ENCODE data around the gene ZBTB44.
"Not testable (repeated sequence)": the region's sequence is repeated elsewhere in the genome, so short reads cannot be mapped to it uniquely, and the experiment has no call there.

ZBTB44 gene

GRCh38 chr11:130313383-130314183 lies 1.1 kb downstream of the ZBTB44 start:
- DNase-seq (ENCODE audit: low spot score), result no peak

DNA sequence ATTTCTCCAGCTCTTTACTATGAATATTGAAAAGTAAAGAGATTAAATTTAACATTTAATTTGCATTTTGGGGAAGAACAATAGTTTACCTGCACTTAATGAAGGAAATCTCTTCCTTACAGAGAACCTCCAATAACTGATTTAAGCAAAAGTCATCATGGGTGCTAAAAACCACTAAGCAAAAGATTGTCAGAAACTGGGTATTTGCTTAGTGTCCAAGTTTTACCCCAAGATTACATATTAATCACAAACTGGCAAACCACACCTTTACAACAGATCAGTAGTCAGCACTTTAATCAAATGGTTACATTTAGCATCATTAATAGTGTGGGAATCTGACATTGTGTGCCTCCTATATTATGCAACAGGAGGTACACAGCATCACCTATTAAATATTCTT lies 2.7 kb downstream of the ZBTB44 start:
- DNase-seq (ENCODE audit: low spot score), result no peak

- no peak for DNase-seq (ENCODE audit: low spot score)
These were observed 4.1 kb downstream of the ZBTB44 start for GRCh38 chr11:130310622-130311021.

GRCh38 chr11:130308886-130309285 lies 5.8 kb downstream of the ZBTB44 start:
- DNase-seq (ENCODE audit: low spot score), result no peak

DNA sequence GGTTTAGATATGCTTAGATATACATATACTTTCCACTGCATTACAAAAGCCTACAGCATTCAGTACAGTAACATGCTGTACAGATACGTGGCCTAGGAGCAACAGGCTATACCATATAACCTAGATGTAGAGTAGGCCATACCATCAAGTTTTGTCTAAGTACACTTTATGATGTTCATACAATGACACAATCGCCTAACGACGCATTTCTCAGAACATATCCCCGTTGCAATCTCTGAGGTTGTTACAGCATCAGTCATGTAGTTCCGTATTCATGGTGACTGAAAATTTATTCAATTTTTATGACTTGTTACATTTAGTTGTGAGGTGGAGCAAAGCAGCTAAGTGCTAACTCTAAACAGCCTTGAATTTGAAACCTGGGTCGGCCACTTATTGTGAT lies 6.7 kb downstream of the ZBTB44 start:
- no peak for DNase-seq (ENCODE audit: low spot score)

DNA sequence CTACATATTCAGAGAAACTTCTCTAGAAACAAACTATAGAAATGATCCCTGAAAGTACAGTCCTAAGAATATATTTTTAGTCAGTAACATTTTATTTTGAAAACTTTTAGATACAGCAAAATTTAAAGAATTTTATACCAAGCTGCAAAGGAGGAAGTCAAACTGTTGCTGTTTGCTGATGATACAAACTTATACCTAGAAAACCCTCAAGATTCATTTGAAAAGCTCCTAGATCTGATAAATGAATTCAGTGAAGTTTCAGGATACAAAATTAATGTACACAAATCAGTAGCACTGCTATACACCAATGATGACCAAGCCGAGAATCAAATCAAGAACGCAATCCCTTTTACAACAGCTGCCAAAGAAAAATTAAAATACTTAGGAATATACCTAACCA lies 10.1 kb downstream of the ZBTB44 start:
- no peak for DNase-seq (ENCODE audit: low spot score)

DNA sequence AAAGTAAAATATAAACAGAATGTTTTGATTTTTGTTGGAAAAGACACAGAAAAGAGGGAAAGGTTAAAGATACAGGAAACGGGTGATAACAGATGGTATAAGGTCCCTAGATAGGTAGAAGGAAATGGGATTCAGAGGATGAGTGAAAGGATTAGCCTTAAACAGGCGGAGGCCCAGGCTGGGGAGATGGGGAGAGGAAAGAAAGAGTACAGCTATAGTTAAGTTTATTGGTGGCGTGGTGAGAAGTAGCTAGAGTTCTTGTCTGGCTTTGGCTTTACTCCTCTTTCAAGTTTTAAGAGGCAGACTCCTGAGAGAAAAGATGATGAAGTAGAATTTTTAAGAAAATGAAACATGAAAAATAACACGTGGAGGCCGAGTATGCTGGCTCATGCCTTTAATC lies 13.7 kb downstream of the ZBTB44 start:
- no peak for DNase-seq (ENCODE audit: low spot score)

GRCh38 chr11:130300567-130300966 lies 14.2 kb downstream of the ZBTB44 start:
- DNase-seq (ENCODE audit: low spot score), result no peak

DNA sequence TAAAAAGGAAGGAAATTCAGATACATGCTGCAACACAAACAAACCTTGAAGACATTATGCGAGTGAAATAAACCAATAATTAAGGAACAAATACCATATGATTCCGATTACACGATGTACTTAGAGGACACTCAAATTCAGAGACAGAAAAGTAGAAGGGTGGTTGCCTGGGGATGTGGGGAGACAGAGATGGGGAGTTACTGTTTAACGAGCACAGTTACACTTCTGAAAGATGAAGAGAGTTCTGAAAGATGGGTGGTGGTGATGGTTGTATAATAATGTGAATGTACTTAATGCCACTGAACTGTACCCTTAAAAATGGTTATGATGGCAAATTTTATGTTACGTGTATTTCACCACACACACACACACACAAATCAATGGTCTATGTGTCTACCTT lies 14.7 kb downstream of the ZBTB44 start:
- DNase-seq (ENCODE audit: low spot score), result no peak

GRCh38 chr11:130295657-130296056 lies 19.1 kb downstream of the ZBTB44 start:
- DNase-seq (ENCODE audit: low spot score), result no peak

- no peak for DNase-seq (ENCODE audit: low spot score)
These were observed 32.6 kb downstream of the ZBTB44 start for GRCh38 chr11:130282111-130282510.

DNA sequence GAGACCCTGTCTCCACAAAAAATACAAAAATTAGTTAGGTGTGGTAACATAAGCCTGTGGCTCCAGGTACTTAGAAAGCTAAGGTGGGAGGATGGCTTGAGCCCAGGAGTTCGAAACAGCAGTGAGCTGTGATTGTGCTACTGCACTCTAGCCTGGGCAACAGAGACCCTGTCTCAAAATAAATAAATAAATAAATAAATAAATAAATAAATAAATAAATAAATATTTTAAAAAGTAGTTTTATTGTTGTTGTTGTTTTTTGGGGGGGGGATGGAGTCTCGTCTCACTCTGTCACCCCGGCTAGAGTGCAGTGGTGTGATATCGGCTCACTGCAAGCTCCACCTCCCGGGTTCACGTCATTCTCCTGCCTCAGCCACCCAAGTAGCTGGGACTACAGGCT lies 33.4 kb downstream of the ZBTB44 start:
- DNase-seq (ENCODE audit: low spot score), result not testable (repeated sequence)

GRCh38 chr11:130279989-130280388 lies 34.7 kb downstream of the ZBTB44 start:
- no peak for DNase-seq (ENCODE audit: low spot score)

GRCh38 chr11:130278745-130279144 lies 36.0 kb downstream of the ZBTB44 start:
- DNase-seq (ENCODE audit: low spot score), result no peak

- no peak for DNase-seq (ENCODE audit: low spot score)
These were observed 36.6 kb downstream of the ZBTB44 start for GRCh38 chr11:130278151-130278550.

DNA sequence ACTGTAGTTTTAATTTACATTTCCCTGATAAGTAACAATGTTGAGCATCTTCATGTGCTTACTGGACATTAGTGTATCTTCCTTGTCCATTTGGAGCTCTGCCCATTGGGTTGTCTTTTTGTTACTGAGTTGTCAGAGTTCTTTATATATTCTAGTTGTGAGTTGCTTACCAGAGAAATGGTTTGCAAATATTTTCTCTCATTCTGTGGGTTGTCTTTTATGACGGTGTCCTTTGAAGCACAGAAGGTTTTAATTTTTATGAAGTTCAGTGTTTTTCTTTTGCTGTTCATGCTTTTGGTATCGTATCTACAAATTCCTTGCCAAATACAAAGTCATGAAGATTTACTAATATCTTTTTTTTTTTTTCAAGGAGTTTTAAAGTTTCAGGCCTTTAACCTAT lies 42.4 kb downstream of the ZBTB44 start:
- DNase-seq (ENCODE audit: low spot score), result no peak

- no peak for DNase-seq (ENCODE audit: low spot score)
These were observed 45.3 kb downstream of the ZBTB44 start for GRCh38 chr11:130269326-130269943.

GRCh38 chr11:130263351-130263750 lies 51.4 kb downstream of the ZBTB44 start:
- no peak for DNase-seq (ENCODE audit: low spot score)

- DNase-seq (ENCODE audit: low spot score), result no peak
These were observed 52.3 kb downstream of the ZBTB44 start for GRCh38 chr11:130262424-130262823.

DNA sequence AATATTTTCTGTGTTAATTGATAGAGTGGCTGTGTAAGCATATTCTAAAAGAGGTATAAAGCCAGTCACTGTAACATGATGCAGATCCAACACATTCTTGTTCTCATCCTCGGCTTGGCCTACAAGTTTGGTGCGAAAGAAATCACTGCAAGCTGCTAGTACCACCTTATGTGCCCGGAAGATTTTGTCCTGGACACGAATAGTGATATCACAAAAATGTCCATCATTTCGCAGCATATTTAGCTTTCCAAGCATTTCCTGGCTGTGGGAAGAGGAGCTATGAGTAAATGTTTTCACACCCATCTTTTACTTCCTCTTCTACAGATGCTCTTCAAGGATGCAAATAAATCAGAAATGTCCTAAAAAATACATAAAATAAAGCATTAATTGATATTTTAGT lies 53.1 kb downstream of the ZBTB44 start:
- no peak for DNase-seq (ENCODE audit: low spot score)

DNA sequence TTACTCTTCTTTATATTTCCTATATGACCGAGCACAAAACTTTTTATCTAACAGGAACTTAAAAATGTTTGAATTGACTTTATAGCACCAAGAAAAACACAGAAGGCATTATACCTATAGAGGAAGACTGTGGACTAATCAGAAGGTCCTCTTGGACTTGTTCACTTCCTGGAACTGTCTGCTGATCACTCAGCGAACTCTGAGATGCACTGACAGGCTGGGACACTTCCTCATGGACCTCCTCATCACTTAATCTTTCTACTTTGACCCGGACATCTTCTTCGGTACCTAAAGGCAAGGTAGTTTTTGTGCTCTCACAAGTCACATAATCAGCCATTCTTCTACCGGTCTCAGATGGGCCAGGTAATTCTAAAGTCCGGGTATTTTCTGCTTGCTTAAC lies 54.0 kb downstream of the ZBTB44 start:
- no peak for DNase-seq (ENCODE audit: low spot score)

- DNase-seq (ENCODE audit: low spot score), result no peak
These were observed 54.6 kb downstream of the ZBTB44 start for GRCh38 chr11:130260080-130260627.

DNA sequence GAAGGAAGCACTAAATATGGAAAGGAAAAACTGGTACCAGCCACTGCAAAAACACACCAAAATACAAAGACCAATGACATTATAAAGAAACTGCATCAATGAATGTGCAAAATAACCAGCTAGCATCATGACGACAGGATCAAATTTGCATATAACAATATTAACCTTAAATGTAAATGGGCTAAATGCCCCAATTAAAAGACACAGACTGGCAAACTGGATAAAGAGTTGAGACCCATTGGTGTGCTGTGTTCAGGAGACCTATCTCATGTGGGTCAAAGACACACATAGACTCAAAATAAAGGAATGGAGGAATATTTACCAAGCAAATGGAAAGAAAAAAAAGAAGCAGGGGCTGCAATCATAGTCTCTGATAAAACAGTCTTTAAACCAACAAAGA lies 63.0 kb downstream of the ZBTB44 start:
- DNase-seq (ENCODE audit: low spot score), result not testable (repeated sequence)

GRCh38 chr11:130249929-130250328 lies 64.8 kb downstream of the ZBTB44 start:
- not testable (repeated sequence) for DNase-seq (ENCODE audit: low spot score)
